ENCODE data around the gene PNPLA1. TPM values are rescaled to one million over a fixed set of nuclear protein-coding genes. Genes with fewer than 3 reads are reported as not detected.

The PNPLA1 gene
- total RNA-seq, 1 experiment from 2014 or later = 0.17 TPM

GRCh38 chr6:36235309-36235708, 34.6 kb upstream of the PNPLA1 start:
- H2AFZ ChIP-seq = no peak overlapping the region
- H4K20me1 ChIP-seq (ENCODE audit: insufficient read depth) = no peaks in the 10 kb centered on the region
- no peaks in the 10 kb centered on the region for H3K4me1 ChIP-seq (replicated peaks; ENCODE audit: insufficient read depth)
- H3K9me2 ChIP-seq (ENCODE audit: insufficient read depth) = no peaks in the 10 kb centered on the region
- no peak overlapping the region for H3K4me2 ChIP-seq
- DNase-seq = no peak
- TF ChIP-seq EZH2 (IDR thresholded peaks at IDR 0.05; ENCODE audit: low read depth) (no peak), CTCF (conservative IDR thresholded peaks at IDR 0.05) (no peak)
- intact Hi-C loops (cut with micrococcal nuclease; ENCODE audit: unreplicated experiment) = no loop called here
- no peak overlapping the region for H3K27ac ChIP-seq
- H3K79me2 ChIP-seq (ENCODE audit: low read depth) = no peaks in the 10 kb centered on the region
- H3K27me3 ChIP-seq (ENCODE audit: insufficient read depth, low read depth) = no peaks in the 10 kb centered on the region
- H3F3A ChIP-seq (ENCODE audit: insufficient read depth, low read depth) = peaks cover 10% of the 10 kb centered on the region; the same call in 1 of the 2 replicates
- H3K9me3 ChIP-seq (ENCODE audit: insufficient read depth, low read depth) = no peaks in the 10 kb centered on the region
- BruUV-seq (replicated peaks) = no TSS peak
- POLR2A ChIA-PET (ENCODE audit: unreplicated experiment) = interaction anchor here (0.7 kb wide), 1 partner anchor 537 kb away, joined by 4 read pairs; no protein-coding TSS in a partner anchor
- H3K4me3 ChIP-seq = no peak overlapping the region
- CTCF ChIA-PET = no interaction called here
- no peaks in the 10 kb centered on the region for H3K36me3 ChIP-seq (ENCODE audit: low read depth)

- TF ChIP-seq EZH2 (IDR thresholded peaks at IDR 0.05; ENCODE audit: low read depth) (no peak), CTCF (conservative IDR thresholded peaks at IDR 0.05) (no peak)
These were observed 34.0 kb upstream of the PNPLA1 start for GRCh38 chr6:36235862-36236261.

GRCh38 chr6:36239774-36240173, 30.1 kb upstream of the PNPLA1 start:
- ChIA-PET POLR2A (ENCODE audit: unreplicated experiment) (no interaction called here), CTCF (no interaction called here)
- Histone ChIP-seq H3F3A (ENCODE audit: insufficient read depth, low read depth) (0 out of 2 replicates have a peak, but pooled peaks cover 2% of the 10 kb centered on the region), H4K20me1 (ENCODE audit: insufficient read depth) (no peaks in the 10 kb centered on the region), H3K4me1 (replicated peaks; ENCODE audit: insufficient read depth) (no peaks in the 10 kb centered on the region), H3K27ac (no peak overlapping the region), H3K36me3 (ENCODE audit: low read depth) (no peaks in the 10 kb centered on the region), H3K9me2 (ENCODE audit: insufficient read depth) (no peaks in the 10 kb centered on the region), H3K79me2 (ENCODE audit: low read depth) (no peaks in the 10 kb centered on the region), H3K4me2 (no peak overlapping the region), H3K9me3 (ENCODE audit: insufficient read depth, low read depth) (no peaks in the 10 kb centered on the region), H3K27me3 (ENCODE audit: insufficient read depth, low read depth) (no peaks in the 10 kb centered on the region), H3K4me3 (no peak overlapping the region), H2AFZ (no peak overlapping the region)
- no TSS peak for BruUV-seq (replicated peaks)
- intact Hi-C loops (cut with micrococcal nuclease; ENCODE audit: unreplicated experiment) = no loop called here
- TF ChIP-seq EZH2 (IDR thresholded peaks at IDR 0.05; ENCODE audit: low read depth) = no peak
- no peak for TF ChIP-seq CTCF (conservative IDR thresholded peaks at IDR 0.05)
- DNase-seq = no peak

More at GRCh38 chr6:36235862-36236261, 34.0 kb upstream of the PNPLA1 start:
- no peak for DNase-seq
- Histone ChIP-seq H3K9me2 (ENCODE audit: insufficient read depth) (no peaks in the 10 kb centered on the region), H2AFZ (no peak overlapping the region), H4K20me1 (ENCODE audit: insufficient read depth) (no peaks in the 10 kb centered on the region), H3K79me2 (ENCODE audit: low read depth) (no peaks in the 10 kb centered on the region), H3K9me3 (ENCODE audit: insufficient read depth, low read depth) (no peaks in the 10 kb centered on the region), H3K4me2 (no peak overlapping the region), H3K4me1 (replicated peaks; ENCODE audit: insufficient read depth) (no peaks in the 10 kb centered on the region), H3K27me3 (ENCODE audit: insufficient read depth, low read depth) (no peaks in the 10 kb centered on the region), H3K4me3 (no peak overlapping the region), H3K27ac (no peak overlapping the region), H3K36me3 (ENCODE audit: low read depth) (no peaks in the 10 kb centered on the region), H3F3A (ENCODE audit: insufficient read depth, low read depth) (peaks cover 10% of the 10 kb centered on the region; the same call in 1 of the 2 replicates)
- BruUV-seq (replicated peaks) = no TSS peak
- intact Hi-C loops (cut with micrococcal nuclease; ENCODE audit: unreplicated experiment) = no loop called here
- ChIA-PET POLR2A (ENCODE audit: unreplicated experiment) (interaction anchor here (0.7 kb wide), 1 partner anchor 537 kb away, joined by 4 read pairs; no protein-coding TSS in a partner anchor), CTCF (no interaction called here)
